HG03520 (cell line): ENCODE data around the gene HRH1.
"Not testable (repeated sequence)": the region's sequence is repeated elsewhere in the genome, so short reads cannot be mapped to it uniquely, and the experiment has no call there.

ENCODE experiments used
- ATAC-seq: cut with Tn5 transposase; IDR thresholded peaks from one replicate; pipeline ENCODE4 v1.9.1; 2021; ENCODE audit warnings: mild to moderate bottlenecking, moderate library complexity; ENCODE audit not compliant: unreplicated experiment

Gene HRH1

GRCh38 chr3:11168881-11169805, 14.8 kb downstream of the HRH1 start:
- no peak for ATAC-seq

- ATAC-seq: no peak
Measured at GRCh38 chr3:11170052-11170770, 15.9 kb downstream of the HRH1 start.

- no peak for ATAC-seq
Measured at GRCh38 chr3:11172096-11172690, 17.9 kb downstream of the HRH1 start.

GRCh38 chr3:11173828-11174465, 19.7 kb downstream of the HRH1 start:
- ATAC-seq: no peak

GRCh38 chr3:11178421-11178820, 24.1 kb downstream of the HRH1 start:
- ATAC-seq: no peak

GRCh38 chr3:11184328-11184969, 30.2 kb downstream of the HRH1 start:
- ATAC-seq: not testable (repeated sequence)

- ATAC-seq: no peak
Measured at GRCh38 chr3:11185144-11185543, 30.9 kb downstream of the HRH1 start.

GRCh38 chr3:11185564-11186317, 31.4 kb downstream of the HRH1 start:
- no peak for ATAC-seq

GRCh38 chr3:11186318-11186692, 32.0 kb downstream of the HRH1 start:
- no peak for ATAC-seq

GRCh38 chr3:11186771-11187191, 32.5 kb downstream of the HRH1 start:
- no peak for ATAC-seq

- no peak for ATAC-seq
Measured at GRCh38 chr3:11187681-11188080, 33.4 kb downstream of the HRH1 start.

- no peak for ATAC-seq
Measured at GRCh38 chr3:11188231-11188630, 33.9 kb downstream of the HRH1 start.

GRCh38 chr3:11195201-11195600, 40.9 kb downstream of the HRH1 start:
- ATAC-seq: no peak

GRCh38 chr3:11195721-11196332, 41.5 kb downstream of the HRH1 start:
- no peak for ATAC-seq

- no peak for ATAC-seq
Measured at GRCh38 chr3:11197484-11197883, 43.2 kb downstream of the HRH1 start.

GRCh38 chr3:11198070-11198469, 43.8 kb downstream of the HRH1 start:
- ATAC-seq: no peak

GRCh38 chr3:11198495-11198894, 44.2 kb downstream of the HRH1 start:
- ATAC-seq: no peak

- ATAC-seq: no peak
Measured at GRCh38 chr3:11199902-11200845, 45.9 kb downstream of the HRH1 start.
